NCI-H2107 (cell line): ENCODE results near the gene SLC2A4.
A peak's percentile ranks its signal among the peaks of the same experiment; 100 is the strongest.

Source experiments
- DNase-seq: peaks from one replicate; lab custom pipeline; 2025; lab: John Stamatoyannopoulos, UW

The SLC2A4 gene

GRCh38 chr17:7248796-7249195, 32.7 kb upstream of the SLC2A4 start:
- DNase-seq, result no peak

GRCh38 chr17:7249214-7249613, 32.3 kb upstream of the SLC2A4 start:
- no peak for DNase-seq

GRCh38 chr17:7249830-7250229, 31.7 kb upstream of the SLC2A4 start:
- DNase-seq, result no peak

GRCh38 chr17:7250695-7251627, 30.6 kb upstream of the SLC2A4 start:
- DNase-seq, result no peak

- DNase-seq, result peak; percentile 83
These were observed 29.8 kb upstream of the SLC2A4 start, which contains the start of gene CTDNEP1 for GRCh38 chr17:7251661-7252175. Gene CTDNEP1 (minus strand): TSS chr17:7251734. CDS start chr17:7251296, 438 bp downstream.

- peak; percentile 40 for DNase-seq
These were observed 29.1 kb upstream of the SLC2A4 start, which contains the start of gene ELP5 for GRCh38 chr17:7252176-7253043. Gene ELP5 (plus strand): TSS chr17:7252215. CDS start chr17:7252551, 336 bp downstream.

GRCh38 chr17:7253082-7253481, 28.4 kb upstream of the SLC2A4 start:
- DNase-seq, result no peak

GRCh38 chr17:7254511-7254910, 27.0 kb upstream of the SLC2A4 start:
- DNase-seq, result no peak

- no peak for DNase-seq
These were observed 24.6 kb upstream of the SLC2A4 start for GRCh38 chr17:7256766-7257456.

- DNase-seq, result no peak
These were observed 22.6 kb upstream of the SLC2A4 start for GRCh38 chr17:7258731-7259554.

- DNase-seq, result no peak
These were observed 22.0 kb upstream of the SLC2A4 start for GRCh38 chr17:7259555-7259889.

GRCh38 chr17:7260151-7260550, 21.4 kb upstream of the SLC2A4 start:
- DNase-seq, result no peak

GRCh38 chr17:7260651-7261378, 20.7 kb upstream of the SLC2A4 start:
- peak; percentile 30 for DNase-seq

GRCh38 chr17:7261379-7262191, 19.9 kb upstream of the SLC2A4 start:
- DNase-seq, result no peak

- DNase-seq, result peak; percentile 59
These were observed 19.2 kb upstream of the SLC2A4 start, which contains the start of gene CLDN7 for GRCh38 chr17:7262192-7262934. Gene CLDN7 (minus strand): TSS chr17:7262478. CDS start chr17:7262043, 435 bp downstream.

GRCh38 chr17:7262935-7263800, 18.4 kb upstream of the SLC2A4 start:
- no peak for DNase-seq

GRCh38 chr17:7263801-7264078, 17.8 kb upstream of the SLC2A4 start:
- DNase-seq, result no peak

- DNase-seq, result no peak
These were observed 14.7 kb upstream of the SLC2A4 start for GRCh38 chr17:7266784-7267183.
